ENCODE results near the gene OPTC. TPM values are rescaled to one million over a fixed set of nuclear protein-coding genes. Genes with fewer than 3 reads are reported as not detected.

The OPTC gene
- not detected for total RNA-seq

GRCh38 chr1:203493901-203494300, at the start of gene OPTC:
TSS of gene OPTC (plus strand) at chr1:203494153. CDS start at chr1:203496006, 1,853 bp downstream.

GRCh38 chr1:203475012-203475981, 18.7 kb upstream of the OPTC start, which contains the start of gene PRELP:
TSS of gene PRELP (plus strand) at chr1:203475806. CDS start at chr1:203483185, 7,379 bp downstream.

Other genes starting within 250 kb of the OPTC start
- 215 TPM for gene BTG2, start 188.6 kb upstream of the OPTC start, total RNA-seq
- 41.8 TPM for gene FMOD, start 143.0 kb upstream of the OPTC start, total RNA-seq
- 4.0 TPM for gene PRELP, start 18.3 kb upstream of the OPTC start, total RNA-seq
- gene ATP2B4, start 132.7 kb downstream of the OPTC start, total RNA-seq, result 52.3 TPM

All from metanephros (tissue), 1 donor.